HCT116 (cell line): Measurements from ENCODE around the gene AATF. TPM values are rescaled to one million over a fixed set of nuclear protein-coding genes. Genes with fewer than 3 reads are reported as not detected.
A peak's percentile ranks its signal among the peaks of the same experiment; 100 is the strongest.

Experiments used
- ATAC-seq: fragments of 200-7000 bp; cut with Tn5 transposase; 2 replicates; pipeline ENCODE4 v1.9.1; 2020; ENCODE audit warnings: mild to moderate bottlenecking, moderate library complexity
- BruUV-seq: library from RNA; stranded (reverse); fragments of 400-500 nt; replicated peaks from 2 replicates; lab custom pipeline; 2021; lab: Mats Ljungman, UMichigan
- CTCF ChIA-PET: fragments of 300-600 bp; sonication (Branson Sonifier 250); formaldehyde crosslinking; loops from one replicate; lab custom pipeline; 2021; ENCODE audit warnings: antibody characterized with exemption; lab: Charles Lee
- POLR2A ChIA-PET: fragments of 300-600, 350-600 bp; sonication (Branson Sonifier 250); formaldehyde crosslinking; loops from one replicate; lab custom pipeline; 2021; ENCODE audit warnings: antibody characterized with exemption; lab: Charles Lee
- RAD21 ChIA-PET, 2 experiments: fragments of 300-600 bp; sonication (Branson Sonifier 250); formaldehyde crosslinking; loops; one replicate each; lab custom pipeline; 2023; ENCODE audit warnings: low total read pairs in 2 of 2; ENCODE audit not compliant: uncharacterized antibody in 2 of 2, unreplicated experiment in 2 of 2, low non-redundant PET in 1 of 2; lab: Charles Lee
- DNase-seq: peaks from one replicate; pipeline ENCODE4 v3.0.0-alpha.2; 2010; ENCODE audit warnings: low read depth, low spot score
- H2AFZ ChIP-seq: fragments of 200-600 bp; shearing (Covaris generic), sonication (generic); 2 replicates; pipeline ENCODE4 v1.6.1; 2017; ENCODE audit warnings: low read depth, mixed run types, mixed read lengths, antibody characterized with exemption, low read length; ENCODE audit not compliant: poor library complexity, severe bottlenecking
- H3K27ac ChIP-seq: 2 replicates; pipeline ENCODE4 v1.5.1; 2012; ENCODE audit warnings: low read depth, low read length
- H3K27me3 ChIP-seq: fragments of 200-600 bp; sonication (generic); 2 replicates; pipeline ENCODE4 v1.6.1; 2016; ENCODE audit warnings: mixed run types, low read length, mixed read lengths; ENCODE audit not compliant: insufficient read depth
- H3K36me3 ChIP-seq, 2 experiments: fragments of 200-500 bp in 1 of 2; fragments of 200-600 bp in 1 of 2; sonication (Bioruptor generic) in 1 of 2; sonication (generic) in 1 of 2; 2 replicates each; pipeline versions ENCODE4 v1.5.1 to v1.6.1; 2014 to 2016; ENCODE audit warnings: low read length in 2 of 2, inconsistent platforms in 1 of 2, mixed read lengths in 1 of 2, mixed run types in 1 of 2; ENCODE audit not compliant: insufficient read depth in 2 of 2, control insufficient read depth in 1 of 2
- H3K4me1 ChIP-seq, 2 experiments: fragments of 200-600 bp in 1 of 2; sonication (generic) in 1 of 2; 2 replicates each; pipeline versions ENCODE4 v1.5.1 to v1.6.1; 2012 to 2017; ENCODE audit warnings: low read length in 2 of 2, inconsistent platforms in 1 of 2, mild to moderate bottlenecking in 1 of 2, mixed read lengths in 1 of 2, mixed run types in 1 of 2, moderate library complexity in 1 of 2; ENCODE audit not compliant: insufficient read depth in 2 of 2, control insufficient read depth in 1 of 2
- H3K4me2 ChIP-seq: fragments of 200-600 bp; sonication (generic); 2 replicates; pipeline ENCODE4 v1.6.1; 2017; ENCODE audit warnings: mixed run types, low read length, mixed read lengths
- H3K4me3 ChIP-seq, 2 experiments: fragments of 200-600 bp in 1 of 2; sonication (generic) in 1 of 2; replicated peaks in 1 of 2; 2 replicates each; pipeline ENCODE4 v1.5.1; 2011 to 2016; ENCODE audit warnings: low read length in 2 of 2, control low read depth in 1 of 2, low read depth in 1 of 2, mild to moderate bottlenecking in 1 of 2, mixed read lengths in 1 of 2, mixed run types in 1 of 2
- H3K79me2 ChIP-seq: fragments of 200-600 bp; sonication (generic); 2 replicates; pipeline ENCODE4 v1.6.1; 2017; ENCODE audit warnings: mild to moderate bottlenecking, mixed run types, low read length, moderate library complexity, mixed read lengths; ENCODE audit not compliant: insufficient read depth
- H3K9ac ChIP-seq: fragments of 200-600 bp; sonication (generic); 2 replicates; pipeline ENCODE4 v1.6.1; 2016; ENCODE audit warnings: low read length, mixed read lengths
- H3K9me2 ChIP-seq: fragments of 200-600 bp; sonication (generic), shearing (Covaris generic); 2 replicates; pipeline ENCODE4 v1.6.1; 2017; ENCODE audit warnings: mixed run types, mild to moderate bottlenecking, moderate library complexity; ENCODE audit not compliant: insufficient read depth
- H3K9me3 ChIP-seq, 2 experiments: fragments of 200-500 bp in 1 of 2; fragments of 200-600 bp in 1 of 2; sonication (Bioruptor generic) in 1 of 2; sonication (generic) in 1 of 2; 2 replicates each; pipeline ENCODE4 v1.6.1; 2014 to 2017; ENCODE audit warnings: low read length in 2 of 2, mixed read lengths in 2 of 2, inconsistent platforms in 1 of 2, low read depth in 1 of 2, mild to moderate bottlenecking in 1 of 2, mixed run types in 1 of 2, moderate library complexity in 1 of 2; ENCODE audit not compliant: control insufficient read depth in 1 of 2, insufficient read depth in 1 of 2
- H4K20me1 ChIP-seq: fragments of 200-600 bp; sonication (generic), shearing (Covaris generic); 2 replicates; pipeline ENCODE4 v1.6.1; 2017; ENCODE audit warnings: mixed run types, mild to moderate bottlenecking, moderate library complexity; ENCODE audit not compliant: insufficient read depth
- ATF3 ChIP-seq: IDR thresholded peaks from 2 replicates; pipeline ENCODE4 v1.6.1; 2012
- CBX3 ChIP-seq: IDR thresholded peaks from 2 replicates; pipeline ENCODE4 v1.6.1; 2012; ENCODE audit warnings: low read depth
- CEBPB ChIP-seq: IDR thresholded peaks from 2 replicates; pipeline ENCODE4 v1.6.1; 2012; ENCODE audit warnings: low read depth
- CTCF ChIP-seq, 3 experiments: fragments of 200-600 bp in 1 of 3; sonication (generic) in 1 of 3; IDR thresholded peaks in 2 of 3; conservative IDR thresholded peaks in 1 of 3; 2 replicates each; pipeline ENCODE4 v1.5.1; 2012 to 2017; ENCODE audit warnings: low read depth in 2 of 3, low read length in 2 of 3, antibody characterized with exemption in 1 of 3, borderline replicate concordance in 1 of 3, control low read depth in 1 of 3, mild to moderate bottlenecking in 1 of 3, mixed read lengths in 1 of 3, mixed run types in 1 of 3, moderate library complexity in 1 of 3; ENCODE audit not compliant: insufficient read depth in 1 of 3
- EGR1 ChIP-seq: IDR thresholded peaks from 2 replicates; pipeline ENCODE4 v1.6.1; 2012; ENCODE audit warnings: low read depth
- ELF1 ChIP-seq: IDR thresholded peaks from 2 replicates; pipeline ENCODE4 v1.6.1; 2012; ENCODE audit warnings: low read depth, borderline replicate concordance
- EZH2 ChIP-seq: fragments of 200-600 bp; sonication (generic); IDR thresholded peaks from 2 replicates; pipeline ENCODE4 v1.6.1; 2017; ENCODE audit warnings: antibody characterized with exemption, mixed run types
- EZH2phosphoT487 ChIP-seq: fragments of 200-600 bp; IDR thresholded peaks from 2 replicates; pipeline ENCODE4 v1.6.1; 2018; ENCODE audit warnings: antibody characterized with exemption, borderline replicate concordance
- FOSL1 ChIP-seq: IDR thresholded peaks from 2 replicates; pipeline ENCODE4 v1.6.1; 2012; ENCODE audit warnings: low read depth
- JUND ChIP-seq: IDR thresholded peaks from 2 replicates; pipeline ENCODE4 v1.6.1; 2012
- POLR2A ChIP-seq: IDR thresholded peaks from 2 replicates; pipeline ENCODE4 v1.7.0; 2011; ENCODE audit warnings: borderline replicate concordance; ENCODE audit not compliant: insufficient read depth, insufficient read length; ENCODE audit errors: extremely low read depth
- POLR2AphosphoS5 ChIP-seq: IDR thresholded peaks from 2 replicates; pipeline ENCODE4 v1.6.1; 2011; ENCODE audit warnings: mild to moderate bottlenecking, low read depth, low read length, moderate library complexity
- RAD21 ChIP-seq: IDR thresholded peaks from 2 replicates; pipeline ENCODE4 v1.6.1; 2012; ENCODE audit warnings: low read depth, mild to moderate bottlenecking
- SIN3A ChIP-seq: IDR thresholded peaks from 2 replicates; pipeline ENCODE4 v1.6.1; 2012; ENCODE audit warnings: low read depth
- SP1 ChIP-seq: IDR thresholded peaks from 2 replicates; pipeline ENCODE4 v1.6.1; 2012; ENCODE audit warnings: low read depth
- SRF ChIP-seq: IDR thresholded peaks from 2 replicates; pipeline ENCODE4 v1.6.1; 2012; ENCODE audit warnings: low read depth
- TCF7L2 ChIP-seq: IDR thresholded peaks from 2 replicates; pipeline ENCODE4 v1.7.0; 2011; ENCODE audit warnings: borderline replicate concordance, inconsistent platforms; ENCODE audit not compliant: insufficient read depth, insufficient read length; ENCODE audit errors: extremely low read depth
- YY1 ChIP-seq: IDR thresholded peaks from 2 replicates; pipeline ENCODE4 v1.6.1; 2011; ENCODE audit warnings: low read length, low read depth, moderate library complexity, mild to moderate bottlenecking; ENCODE audit not compliant: insufficient replicate concordance; ENCODE audit errors: extremely low read depth
- ZFX ChIP-seq: fragments of 450-650 bp; IDR thresholded peaks from 2 replicates; pipeline ENCODE4 v1.6.1; 2017
- ZNF274 ChIP-seq: fragments of 200-500 bp; sonication (Bioruptor generic); IDR thresholded peaks from 2 replicates; pipeline ENCODE4 v1.6.1; 2014; ENCODE audit warnings: mild to moderate bottlenecking, low read depth, low read length, inconsistent platforms
- intact Hi-C: fragments of 100-400 bp; cut with micrococcal nuclease; formaldehyde crosslinking; loops from 2 replicates; pipeline ENCODE4 v1.10.0; 2022
- total RNA-seq: library from RNA; stranded (reverse); gene quantifications from one replicate; pipeline ENCODE4 v1.2.1, GENCODE V29; 2021; ENCODE audit not compliant: unreplicated experiment
- TF ChIP-seq, protein P1 (sequence below): IDR thresholded peaks from 2 replicates; pipeline ENCODE4 v1.6.1; 2012
- TF ChIP-seq, protein P2 (sequence below): IDR thresholded peaks from 2 replicates; pipeline ENCODE4 v1.6.1; 2012; ENCODE audit warnings: low read depth

AATF gene
- total RNA-seq, 1 experiment from 2014 or later, result 105 TPM

DNA sequence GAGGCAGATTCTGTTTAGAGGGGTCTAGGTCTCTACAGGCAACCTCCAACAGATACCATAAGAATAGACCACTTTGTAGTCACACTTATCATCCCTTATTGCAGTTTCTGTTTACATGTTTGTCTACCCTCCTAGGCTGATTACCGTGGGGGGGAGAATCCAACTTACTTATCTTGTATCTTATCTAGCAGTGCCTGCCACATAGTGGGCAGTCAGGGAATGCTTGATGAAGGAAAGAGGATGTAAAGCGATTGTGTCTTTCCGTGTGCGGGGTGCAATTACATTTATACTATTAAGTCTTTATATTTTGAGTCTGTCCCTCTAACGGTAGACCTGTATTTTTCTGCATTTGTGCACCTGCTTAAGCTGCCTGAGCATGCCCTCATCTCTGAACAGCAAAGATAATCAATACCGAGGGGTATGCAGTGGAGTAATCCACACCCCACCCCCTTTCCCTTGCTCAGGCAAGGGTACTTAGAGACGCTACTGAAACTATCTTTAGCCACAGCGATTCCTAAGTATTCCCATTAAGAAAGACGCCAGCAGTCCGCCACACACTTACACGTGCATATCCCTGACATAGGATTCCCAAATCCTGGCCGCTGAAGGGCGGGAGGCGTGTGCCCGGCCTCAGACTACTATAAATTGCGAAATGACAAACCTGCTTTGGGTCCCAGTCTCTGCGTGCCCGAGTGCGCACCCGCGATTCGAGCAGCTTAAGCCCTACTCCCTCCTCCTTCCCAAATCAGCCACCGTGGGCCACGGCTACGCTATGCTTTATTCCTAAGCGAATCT is 635 bp upstream of the AATF start:
- Histone ChIP-seq H3K36me3 (peaks cover 22 to 31% of the 10 kb centered on the region in 2 experiments), H3K9ac (peak overlapping the region; percentile 96), H3K4me2 (peak overlapping the region; percentile 85), H3K9me2 (no peaks in the 10 kb centered on the region), H2AFZ (peak overlapping the region; percentile 59), H3K27ac (peak overlapping the region; percentile 37; the same call in 1 of the 2 replicates), H3K27me3 (no peaks in the 10 kb centered on the region), H3K4me1 (peaks cover 3 to 22% of the 10 kb centered on the region in 2 experiments; a peak in 3 of 4 replicates), H3K4me3 (peak overlapping the region; percentile 81), H3K9me3 (no peaks in the 10 kb centered on the region), H3K79me2 (peaks cover 43% of the 10 kb centered on the region), H4K20me1 (no peaks in the 10 kb centered on the region)
- ChIA-PET POLR2A (interaction anchor here (1.3 to 1.4 kb wide), 3 partner anchors 27 to 160 kb away, joined by 3 to 5 read pairs (median 3); no protein-coding TSS in a partner anchor), RAD21 (no interaction called here), CTCF (no interaction called here)
- ATAC-seq, result no peak; the same call in 1 of the 2 replicates
- intact Hi-C loops, result loop anchor here (2.0 kb wide), 1 partner anchor 27 kb away; no protein-coding TSS in a partner anchor
- no peak for DNase-seq
- BruUV-seq, result TSS peak; percentile 87
- no peak for TF ChIP-seq EGR1
- TF ChIP-seq CTCF (IDR thresholded peaks at IDR 0.05 in 2 of 3, conservative IDR thresholded peaks at IDR 0.05 in 1 of 3; ENCODE audit: borderline replicate concordance in 1 of 3, insufficient read depth in 1 of 3, low read depth in 2 of 3, low read length in 2 of 3), result 0 out of 6 replicates have a peak, but pooled peaks of 2 of the 3 experiments have one; percentile 4 to 8
- TF ChIP-seq SIN3A, result no peak; the same call in 1 of the 2 replicates
- TF ChIP-seq CEBPB, result peak; percentile 57
- TF ChIP-seq ELF1, result no peak
- TF ChIP-seq FOSL1, result no peak
- TF ChIP-seq EZH2, result no peak
- no peak for TF ChIP-seq ZFX
- no peak for TF ChIP-seq YY1
- TF ChIP-seq POLR2A, result no peak
- TF ChIP-seq TCF7L2, result no peak
- TF ChIP-seq RAD21, result peak; percentile 51
- no peak for TF ChIP-seq SRF
- no peak for TF ChIP-seq ZNF274
- TF ChIP-seq SP1, result no peak
- TF ChIP-seq ATF3, result no peak
- TF ChIP-seq, protein P1, sequence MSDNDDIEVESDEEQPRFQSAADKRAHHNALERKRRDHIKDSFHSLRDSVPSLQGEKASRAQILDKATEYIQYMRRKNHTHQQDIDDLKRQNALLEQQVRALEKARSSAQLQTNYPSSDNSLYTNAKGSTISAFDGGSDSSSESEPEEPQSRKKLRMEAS, result no peak
- TF ChIP-seq JUND, result no peak
- TF ChIP-seq EZH2phosphoT487, result no peak
- TF ChIP-seq, protein P2, sequence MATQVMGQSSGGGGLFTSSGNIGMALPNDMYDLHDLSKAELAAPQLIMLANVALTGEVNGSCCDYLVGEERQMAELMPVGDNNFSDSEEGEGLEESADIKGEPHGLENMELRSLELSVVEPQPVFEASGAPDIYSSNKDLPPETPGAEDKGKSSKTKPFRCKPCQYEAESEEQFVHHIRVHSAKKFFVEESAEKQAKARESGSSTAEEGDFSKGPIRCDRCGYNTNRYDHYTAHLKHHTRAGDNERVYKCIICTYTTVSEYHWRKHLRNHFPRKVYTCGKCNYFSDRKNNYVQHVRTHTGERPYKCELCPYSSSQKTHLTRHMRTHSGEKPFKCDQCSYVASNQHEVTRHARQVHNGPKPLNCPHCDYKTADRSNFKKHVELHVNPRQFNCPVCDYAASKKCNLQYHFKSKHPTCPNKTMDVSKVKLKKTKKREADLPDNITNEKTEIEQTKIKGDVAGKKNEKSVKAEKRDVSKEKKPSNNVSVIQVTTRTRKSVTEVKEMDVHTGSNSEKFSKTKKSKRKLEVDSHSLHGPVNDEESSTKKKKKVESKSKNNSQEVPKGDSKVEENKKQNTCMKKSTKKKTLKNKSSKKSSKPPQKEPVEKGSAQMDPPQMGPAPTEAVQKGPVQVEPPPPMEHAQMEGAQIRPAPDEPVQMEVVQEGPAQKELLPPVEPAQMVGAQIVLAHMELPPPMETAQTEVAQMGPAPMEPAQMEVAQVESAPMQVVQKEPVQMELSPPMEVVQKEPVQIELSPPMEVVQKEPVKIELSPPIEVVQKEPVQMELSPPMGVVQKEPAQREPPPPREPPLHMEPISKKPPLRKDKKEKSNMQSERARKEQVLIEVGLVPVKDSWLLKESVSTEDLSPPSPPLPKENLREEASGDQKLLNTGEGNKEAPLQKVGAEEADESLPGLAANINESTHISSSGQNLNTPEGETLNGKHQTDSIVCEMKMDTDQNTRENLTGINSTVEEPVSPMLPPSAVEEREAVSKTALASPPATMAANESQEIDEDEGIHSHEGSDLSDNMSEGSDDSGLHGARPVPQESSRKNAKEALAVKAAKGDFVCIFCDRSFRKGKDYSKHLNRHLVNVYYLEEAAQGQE, result no peak
- TF ChIP-seq CBX3, result no peak
- TF ChIP-seq POLR2AphosphoS5, result no peak
